Thyroid gland (tissue), 4 donors: ENCODE measurements around the gene C19orf38. TPM values are rescaled to one million over a fixed set of nuclear protein-coding genes. Genes with fewer than 3 reads are reported as not detected.
A peak's percentile ranks its signal among the peaks of the same experiment; 100 is the strongest.

Source experiments
- DNase-seq, 2 donors: peaks; one replicate each; pipeline ENCODE4 v3.0.0-alpha.2; 2019
- H3K27ac ChIP-seq, 3 donors: fragments of 200-600 bp; sonication (generic); 1 replicate in 2 of 3; 2 replicates in 1 of 3; pipeline ENCODE4 v1.5.1; 2016 to 2019; ENCODE audit warnings: mild to moderate bottlenecking in 1 of 3, moderate library complexity in 1 of 3
- H3K27me3 ChIP-seq: fragments of 200-600 bp; sonication (generic); one replicate; pipeline ENCODE4 v1.5.1; 2019
- H3K36me3 ChIP-seq, 2 donors: fragments of 200-600 bp; sonication (generic); one replicate each; pipeline ENCODE4 v1.5.1; 2016 to 2019
- H3K4me1 ChIP-seq, 2 donors: fragments of 200-600 bp; sonication (generic); one replicate each; pipeline ENCODE4 v1.5.1; 2017 to 2019
- H3K4me3 ChIP-seq, 3 donors: fragments of 200-600 bp; sonication (generic); replicated peaks in 1 of 3; 1 replicate in 2 of 3; 2 replicates in 1 of 3; pipeline ENCODE4 v1.5.1; 2016; ENCODE audit warnings: mild to moderate bottlenecking in 1 of 3
- H3K9me3 ChIP-seq: fragments of 200-600 bp; sonication (generic); one replicate; pipeline ENCODE4 v1.5.1; 2017
- POLR2A ChIP-seq, 2 donors: fragments of 450-650 bp; IDR thresholded peaks; one replicate each; pipeline ENCODE4 v1.6.1; 2017; ENCODE audit warnings: antibody characterized with exemption in 2 of 2, mild to moderate bottlenecking in 2 of 2, moderate library complexity in 1 of 2
- WGBS, 2 donors: methylation state at CpG; one replicate each; pipeline ENCODE4 v1.1.5; 2017; 5-methylcytosine and 5-hydroxymethylcytosine counted together
- intact Hi-C: fragments of 100-400 bp; cut with DNase I; formaldehyde crosslinking; loops from one replicate; pipeline ENCODE4 v1.15.1; 2023
- total RNA-seq, 4 donors: library from RNA; depleted of rRNA; stranded (reverse); fragments of >200 nt; gene quantifications; one replicate each; pipeline ENCODE4 v1.2.3, GENCODE V29; 2016
- TF ChIP-seq, protein P1 (sequence below), 6 experiments: fragments of 200-600 bp in 3 of 6; fragments of 450-650 bp in 3 of 6; sonication (generic) in 3 of 6; IDR thresholded peaks; one replicate each; pipeline ENCODE4 v1.5.1; 2016 to 2019; ENCODE audit warnings: antibody characterized with exemption in 6 of 6, mild to moderate bottlenecking in 2 of 6, inconsistent platforms in 1 of 6, moderate library complexity in 1 of 6

C19orf38 gene
- total RNA-seq, 4 donors from 2014 or later = 1.5 to 1.7 TPM; not detected in 2

DNA sequence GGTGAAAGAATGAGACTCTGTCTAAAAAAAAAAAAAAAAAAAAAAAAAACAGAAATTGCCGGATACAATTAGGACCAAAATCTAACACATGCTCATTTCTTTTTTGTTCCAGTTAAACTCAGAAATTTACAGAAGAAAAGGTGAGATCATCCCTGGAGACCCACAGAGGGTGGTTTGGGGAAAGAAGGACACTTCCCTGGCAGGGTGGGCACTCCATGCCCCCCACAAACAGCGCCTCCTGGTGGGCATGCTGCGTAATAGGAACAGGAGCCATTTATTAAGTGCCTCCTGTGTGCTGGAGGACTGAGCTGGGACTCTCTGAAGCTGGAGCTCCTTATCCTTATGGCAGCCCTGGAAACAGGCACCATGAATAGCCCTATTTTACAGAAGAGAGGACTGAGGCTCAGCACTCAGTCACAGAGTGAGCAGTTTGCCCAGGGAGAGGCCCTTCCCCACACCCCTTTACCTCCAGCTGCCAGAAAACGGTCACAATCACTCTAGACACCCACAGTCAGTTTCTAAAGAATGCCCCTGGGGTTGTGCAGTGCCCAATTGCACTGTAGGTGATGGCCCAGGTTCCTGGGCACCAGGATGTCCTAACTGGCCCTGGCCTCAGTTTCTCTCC, 10.1 kb downstream of the C19orf38 start:
- no peak overlapping the region for H3K27ac ChIP-seq
- no peaks in the 10 kb centered on the region for H3K36me3 ChIP-seq
- H3K9me3 ChIP-seq = no peaks in the 10 kb centered on the region
- TF ChIP-seq POLR2A (IDR thresholded peaks at IDR 0.05) = no peak
- TF ChIP-seq, protein P1, sequence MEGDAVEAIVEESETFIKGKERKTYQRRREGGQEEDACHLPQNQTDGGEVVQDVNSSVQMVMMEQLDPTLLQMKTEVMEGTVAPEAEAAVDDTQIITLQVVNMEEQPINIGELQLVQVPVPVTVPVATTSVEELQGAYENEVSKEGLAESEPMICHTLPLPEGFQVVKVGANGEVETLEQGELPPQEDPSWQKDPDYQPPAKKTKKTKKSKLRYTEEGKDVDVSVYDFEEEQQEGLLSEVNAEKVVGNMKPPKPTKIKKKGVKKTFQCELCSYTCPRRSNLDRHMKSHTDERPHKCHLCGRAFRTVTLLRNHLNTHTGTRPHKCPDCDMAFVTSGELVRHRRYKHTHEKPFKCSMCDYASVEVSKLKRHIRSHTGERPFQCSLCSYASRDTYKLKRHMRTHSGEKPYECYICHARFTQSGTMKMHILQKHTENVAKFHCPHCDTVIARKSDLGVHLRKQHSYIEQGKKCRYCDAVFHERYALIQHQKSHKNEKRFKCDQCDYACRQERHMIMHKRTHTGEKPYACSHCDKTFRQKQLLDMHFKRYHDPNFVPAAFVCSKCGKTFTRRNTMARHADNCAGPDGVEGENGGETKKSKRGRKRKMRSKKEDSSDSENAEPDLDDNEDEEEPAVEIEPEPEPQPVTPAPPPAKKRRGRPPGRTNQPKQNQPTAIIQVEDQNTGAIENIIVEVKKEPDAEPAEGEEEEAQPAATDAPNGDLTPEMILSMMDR (IDR thresholded peaks at IDR 0.05) = peak in 3 of 6 experiments; percentile 8 to 21 (median 14)
- H3K4me3 ChIP-seq = no peak overlapping the region
- no peaks in the 10 kb centered on the region for H3K27me3 ChIP-seq
- peaks cover 0 to 7% of the 10 kb centered on the region in 2 donors for H3K4me1 ChIP-seq
- intact Hi-C loops = no loop called here
- no peak for DNase-seq
- WGBS, 2 donors = 40 to 49% methylated on average over 4 of the region's 4 CpGs

- WGBS, 2 donors = 70 to 75% methylated on average over 7 of the region's 7 CpGs
- H3K27me3 ChIP-seq = no peaks in the 10 kb centered on the region
- no peaks in the 10 kb centered on the region for H3K36me3 ChIP-seq
- H3K27ac ChIP-seq = no peak overlapping the region
- DNase-seq = peak in 1 of 2 donors; percentile 19
- H3K4me1 ChIP-seq = peaks cover 0 to 20% of the 10 kb centered on the region in 2 donors
- intact Hi-C loops = loop anchor here (5.0 kb wide), 2 partner anchors 94 to 144 kb away; partner anchors contain the start of gene DNM2
- H3K9me3 ChIP-seq = no peaks in the 10 kb centered on the region
- TF ChIP-seq, protein P1 (IDR thresholded peaks at IDR 0.05) = peak in 3 of 6 experiments; percentile 7 to 37 (median 10)
- no peak for TF ChIP-seq POLR2A (IDR thresholded peaks at IDR 0.05)
- no peak overlapping the region for H3K4me3 ChIP-seq
Observed at GRCh38 chr19:10861103-10861651, 13.0 kb downstream of the C19orf38 start.

GRCh38 chr19:10862561-10863106, 14.4 kb downstream of the C19orf38 start:
- no peak for DNase-seq
- 74 to 78% methylated on average over 6 of the region's 6 CpGs for WGBS, 2 donors
- TF ChIP-seq, protein P1 (IDR thresholded peaks at IDR 0.05) = no peak
- no peak for TF ChIP-seq POLR2A (IDR thresholded peaks at IDR 0.05)
- intact Hi-C loops = loop anchor here (5.0 kb wide), 2 partner anchors 95 to 145 kb away; partner anchors contain the start of gene DNM2
- H3K4me3 ChIP-seq = no peak overlapping the region
- H3K27me3 ChIP-seq = no peaks in the 10 kb centered on the region
- H3K36me3 ChIP-seq = no peaks in the 10 kb centered on the region
- H3K4me1 ChIP-seq = peaks cover 0 to 20% of the 10 kb centered on the region in 2 donors
- H3K9me3 ChIP-seq = no peaks in the 10 kb centered on the region
- H3K27ac ChIP-seq = peak overlapping the region; percentile 42 to 72 (median 65)

DNA sequence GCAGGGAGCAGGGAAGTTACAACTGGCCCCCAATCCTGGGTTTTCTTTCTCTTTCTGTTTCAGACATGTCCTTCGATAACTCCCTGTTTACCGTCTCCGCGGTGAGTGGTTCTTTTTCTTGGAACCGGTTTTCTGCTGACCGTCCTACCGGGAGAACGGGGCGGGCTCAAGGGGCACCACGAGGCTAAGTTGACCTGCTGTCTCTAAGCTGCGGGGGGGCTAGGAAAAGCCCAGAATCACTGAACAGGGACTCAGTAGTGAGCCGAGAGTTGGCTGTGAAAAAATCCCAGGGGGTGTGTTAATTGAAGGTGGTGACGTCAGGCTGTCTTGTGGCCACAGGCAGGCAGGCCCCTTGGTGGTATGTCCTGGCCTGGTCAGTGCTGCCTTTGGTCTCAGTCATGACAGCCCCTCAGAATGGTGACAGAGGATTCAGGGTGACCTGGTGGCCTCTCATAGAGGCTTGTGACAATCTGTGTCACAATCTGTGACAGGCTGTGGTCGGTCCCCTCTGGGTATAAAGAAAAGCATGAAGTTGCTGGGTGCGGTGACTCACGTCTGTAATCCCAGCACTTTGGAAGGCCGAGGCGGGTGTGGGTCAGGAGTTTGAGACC, 15.0 kb downstream of the C19orf38 start:
- H3K27me3 ChIP-seq = no peaks in the 10 kb centered on the region
- H3K9me3 ChIP-seq = no peaks in the 10 kb centered on the region
- TF ChIP-seq POLR2A (IDR thresholded peaks at IDR 0.05) = no peak
- TF ChIP-seq, protein P1 (IDR thresholded peaks at IDR 0.05) = no peak
- intact Hi-C loops = loop anchor here (5.0 kb wide), 2 partner anchors 96 to 146 kb away; partner anchors contain the start of gene DNM2
- peaks cover 0 to 20% of the 10 kb centered on the region in 2 donors for H3K4me1 ChIP-seq
- WGBS, 2 donors = 43% methylated on average over 16 to 18 of the region's 18 CpGs
- H3K27ac ChIP-seq = peak overlapping the region; percentile 42 to 72 (median 65)
- peak; percentile 87 to 88 for DNase-seq
- no peaks in the 10 kb centered on the region for H3K36me3 ChIP-seq
- H3K4me3 ChIP-seq = no peak overlapping the region
